Right lobe of liver (tissue), 6 donors: Measurements from ENCODE around the gene ARL3. TPM values are rescaled to one million over a fixed set of nuclear protein-coding genes. Genes with fewer than 3 reads are reported as not detected.

Source experiments
- ATAC-seq, 4 donors: fragments of 200-7000 bp; cut with Tn5 transposase; one replicate each; pipeline ENCODE4 v1.9.1; 2020; ENCODE audit warnings: mild to moderate bottlenecking in 4 of 4, moderate library complexity in 4 of 4
- DNase-seq, 3 donors: peaks; one replicate each; pipeline ENCODE4 v3.0.0-alpha.2; 2020
- H3K27ac ChIP-seq, 3 donors: fragments of 200-600 bp; one replicate each; pipeline ENCODE4 v1.8.0; 2022
- H3K27me3 ChIP-seq, 2 donors: fragments of 200-600 bp; one replicate each; pipeline ENCODE4 v1.8.0; 2022
- H3K36me3 ChIP-seq, 4 donors: fragments of 200-600 bp; sonication (generic) in 1 of 4; one replicate each; pipeline versions ENCODE4 v1.5.1 to v1.8.0; 2017 to 2022; ENCODE audit warnings: control low read depth in 1 of 4
- H3K4me1 ChIP-seq, 4 donors: fragments of 200-600 bp; sonication (generic) in 1 of 4; one replicate each; pipeline versions ENCODE4 v1.5.1 to v1.8.0; 2017 to 2022; ENCODE audit warnings: control low read depth in 1 of 4
- H3K4me3 ChIP-seq, 3 donors: fragments of 200-600 bp; one replicate each; pipeline ENCODE4 v1.8.0; 2022
- H3K9me3 ChIP-seq, 4 donors: fragments of 200-600 bp; sonication (generic) in 1 of 4; one replicate each; pipeline versions ENCODE4 v1.5.1 to v1.8.0; 2017 to 2022; ENCODE audit warnings: control low read depth in 1 of 4
- POLR2A ChIP-seq: fragments of 450-650 bp; IDR thresholded peaks from one replicate; pipeline ENCODE4 v1.6.1; 2017; ENCODE audit warnings: antibody characterized with exemption, mild to moderate bottlenecking
- WGBS: methylation state at CpG from one replicate; pipeline ENCODE4 v1.1.6; 2018; ENCODE audit warnings: low coverage, low lambda C conversion rate; ENCODE audit not compliant: insufficient coverage; ENCODE audit errors: missing lambda C conversion rate; 5-methylcytosine and 5-hydroxymethylcytosine counted together
- intact Hi-C, 2 donors: fragments of 100-400 bp; cut with DNase I; formaldehyde crosslinking; loops; one replicate each; pipeline versions ENCODE4 v1.11.2 to v1.14.1; 2022
- total RNA-seq, 6 experiments: library from RNA; depleted of rRNA in 2 of 6; stranded (reverse); fragments of >200 nt in 2 of 6; fragmentation: NEBNext Ultra II Directional in 3 of 6; extraction: Animal tissue kit (Norgen Biotek cat#: 25700) in 3 of 6; gene quantifications; one replicate each; pipeline versions ENCODE4 v1.1.0 to v1.2.4, GENCODE V29; 2016 to 2023
- TF ChIP-seq, protein P1 (sequence below), 4 donors: fragments of 200-600 bp in 3 of 4; fragments of 450-650 bp in 1 of 4; IDR thresholded peaks; one replicate each; pipeline versions ENCODE4 v1.5.1 to v1.8.0; 2016 to 2022; ENCODE audit warnings: antibody characterized with exemption in 4 of 4, mild to moderate bottlenecking in 2 of 4
- donor health status: DM: no; HTN: yes; CAD: no.
- donor health status: DM: no; HTN: no; CAD: no.
- donor health status: DM: no; HTN: no; CAD: no.
- donor health status: DM: no; HTN: yes; CAD: no.
- donor health status: DM: no; HTN: yes; CAD: no.

Gene ARL3
- total RNA-seq, 6 experiments from 2014 or later, result 1.1 to 3.3 (median 2.3) TPM

DNA sequence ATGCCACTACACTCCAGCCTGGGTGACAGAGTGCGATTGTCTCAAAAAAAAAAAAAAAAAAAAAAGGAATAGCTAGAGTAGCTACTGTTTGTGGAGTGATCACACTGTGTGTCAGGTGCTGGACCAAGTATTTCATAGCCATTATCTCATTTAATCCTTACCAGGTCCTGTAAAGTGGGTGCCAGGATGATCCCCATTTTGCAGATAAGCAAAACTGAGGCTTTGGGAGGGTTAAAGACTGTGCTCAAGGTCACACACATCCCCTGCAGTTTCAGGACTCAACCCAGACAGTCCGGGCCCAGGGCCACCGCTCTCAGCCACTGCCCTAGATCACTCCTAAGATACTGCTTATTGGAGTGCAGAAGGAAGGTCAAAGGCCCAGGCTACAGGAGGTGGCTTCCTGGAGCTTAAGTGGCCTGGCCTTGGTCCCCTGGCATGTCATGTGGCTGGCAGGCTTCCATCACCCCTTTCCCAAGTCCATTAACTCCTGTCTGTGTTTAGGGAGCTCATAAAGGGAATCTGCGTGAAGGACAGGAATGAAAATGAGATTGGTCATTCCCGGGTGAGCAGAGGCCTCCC is 17.1 kb upstream of the ARL3 start:
- peaks cover 0 to 26% (median 3%) of the 10 kb centered on the region in 4 donors for H3K36me3 ChIP-seq
- DNase-seq, result peak in 1 of 3 donors; percentile 55
- H3K4me3 ChIP-seq, result no peak overlapping the region
- H3K9me3 ChIP-seq, result no peaks in the 10 kb centered on the region
- intact Hi-C loops, result loop anchor here (10.0 kb wide), 3 partner anchors 93 to 343 kb away; no protein-coding TSS in a partner anchor
- H3K27ac ChIP-seq, result no peak overlapping the region
- TF ChIP-seq POLR2A, result no peak
- TF ChIP-seq, protein P1, sequence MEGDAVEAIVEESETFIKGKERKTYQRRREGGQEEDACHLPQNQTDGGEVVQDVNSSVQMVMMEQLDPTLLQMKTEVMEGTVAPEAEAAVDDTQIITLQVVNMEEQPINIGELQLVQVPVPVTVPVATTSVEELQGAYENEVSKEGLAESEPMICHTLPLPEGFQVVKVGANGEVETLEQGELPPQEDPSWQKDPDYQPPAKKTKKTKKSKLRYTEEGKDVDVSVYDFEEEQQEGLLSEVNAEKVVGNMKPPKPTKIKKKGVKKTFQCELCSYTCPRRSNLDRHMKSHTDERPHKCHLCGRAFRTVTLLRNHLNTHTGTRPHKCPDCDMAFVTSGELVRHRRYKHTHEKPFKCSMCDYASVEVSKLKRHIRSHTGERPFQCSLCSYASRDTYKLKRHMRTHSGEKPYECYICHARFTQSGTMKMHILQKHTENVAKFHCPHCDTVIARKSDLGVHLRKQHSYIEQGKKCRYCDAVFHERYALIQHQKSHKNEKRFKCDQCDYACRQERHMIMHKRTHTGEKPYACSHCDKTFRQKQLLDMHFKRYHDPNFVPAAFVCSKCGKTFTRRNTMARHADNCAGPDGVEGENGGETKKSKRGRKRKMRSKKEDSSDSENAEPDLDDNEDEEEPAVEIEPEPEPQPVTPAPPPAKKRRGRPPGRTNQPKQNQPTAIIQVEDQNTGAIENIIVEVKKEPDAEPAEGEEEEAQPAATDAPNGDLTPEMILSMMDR (IDR thresholded peaks at IDR 0.05), result no peak
- ATAC-seq, result peak in 2 of 4 donors; percentile 34 to 36
- peaks cover 0 to 9% (median 0%) of the 10 kb centered on the region in 4 donors for H3K4me1 ChIP-seq
- no peaks in the 10 kb centered on the region for H3K27me3 ChIP-seq
- 50% methylated on average over 2 of the region's 5 CpGs for WGBS

DNA sequence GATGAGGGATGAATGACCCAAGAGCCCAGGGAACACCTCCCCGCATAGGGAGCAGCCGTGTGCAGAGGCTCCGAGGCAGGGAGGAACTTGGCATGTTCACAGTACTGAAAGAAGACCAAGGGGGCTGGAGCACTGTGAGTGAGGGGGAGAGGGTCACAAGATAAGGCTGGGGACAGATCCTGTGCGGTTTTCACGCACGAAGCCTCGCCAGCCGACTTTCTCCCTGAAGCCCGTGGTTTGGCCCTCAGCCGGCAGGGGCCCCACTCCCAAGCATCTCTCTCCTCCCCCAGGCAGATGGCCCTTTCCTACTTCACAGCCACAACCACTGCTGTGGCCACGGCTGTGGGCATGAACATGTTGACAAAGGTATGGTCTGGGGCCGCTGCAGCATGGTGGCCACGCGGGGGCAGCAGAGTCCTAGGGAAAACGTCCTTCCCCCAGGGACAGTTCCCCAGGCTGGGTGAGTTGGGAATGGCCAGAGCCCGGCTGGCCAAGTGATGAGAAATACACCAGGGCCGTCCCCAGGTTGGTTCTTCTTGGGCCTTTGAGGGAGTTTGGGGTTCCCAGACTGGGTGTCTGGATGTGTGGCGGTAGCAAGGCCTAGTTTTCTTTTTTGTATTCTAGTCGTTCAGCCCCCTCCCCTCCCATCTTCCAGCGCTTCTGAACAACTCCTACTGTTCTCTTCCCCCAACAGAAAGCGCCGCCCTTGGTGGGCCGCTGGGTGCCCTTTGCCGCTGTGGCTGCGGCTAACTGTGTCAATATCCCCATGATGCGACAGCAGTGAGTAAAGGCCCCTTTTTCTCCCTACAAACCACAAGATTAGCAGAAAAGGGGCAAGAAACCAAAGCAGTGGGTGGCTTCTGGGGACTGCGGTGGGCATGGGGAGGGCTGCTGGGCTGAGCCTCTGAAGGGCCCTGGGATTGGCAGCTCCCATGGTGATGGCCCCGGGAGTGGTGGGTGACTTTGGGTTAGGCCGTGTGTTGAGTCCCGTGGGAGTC is 15.1 kb upstream of the ARL3 start:
- peaks cover 0 to 24% (median 3%) of the 10 kb centered on the region in 4 donors for H3K36me3 ChIP-seq
- ATAC-seq, result peak; percentile 94 to 95 (median 94)
- peak; percentile 85 to 87 (median 87) for DNase-seq

DNA sequence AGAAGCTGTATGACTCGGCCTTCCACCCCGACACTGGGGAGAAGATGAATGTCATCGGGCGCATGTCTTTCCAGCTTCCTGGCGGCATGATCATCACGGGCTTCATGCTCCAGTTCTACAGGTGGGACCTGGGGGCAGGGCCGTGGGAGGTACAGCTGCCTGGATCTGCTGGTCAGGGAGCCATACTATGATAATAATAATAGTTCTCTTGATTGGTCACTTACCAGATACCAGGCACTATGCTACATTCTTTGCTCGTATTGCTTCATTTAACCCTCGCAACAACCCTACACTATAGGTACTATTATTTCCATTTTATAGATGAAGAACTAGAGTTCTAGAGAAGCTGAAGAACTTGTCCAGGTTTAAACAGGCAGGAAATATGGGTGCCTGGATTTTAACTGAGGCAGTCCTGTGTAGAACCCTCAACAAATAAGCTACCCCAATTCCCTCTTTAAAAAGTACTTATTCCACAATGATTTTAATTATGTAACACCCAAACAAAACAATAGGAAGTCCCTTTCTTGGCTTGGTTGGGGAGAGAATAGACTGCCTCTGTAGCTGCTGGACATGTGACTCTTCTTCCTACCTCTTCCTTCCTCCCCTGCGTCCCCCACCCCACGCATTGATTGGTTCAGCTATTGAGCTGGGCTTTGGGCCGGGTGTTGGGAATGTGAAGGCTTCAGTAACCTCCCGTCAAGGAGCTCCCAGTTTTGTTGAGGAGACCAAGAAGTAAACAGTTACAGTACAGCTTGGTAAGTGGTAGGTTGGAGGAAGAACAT is 13.0 kb upstream of the ARL3 start:
- Histone ChIP-seq H3K4me3 (no peak overlapping the region), H3K36me3 (peaks cover 0 to 8% (median 3%) of the 10 kb centered on the region in 4 donors), H3K27me3 (no peaks in the 10 kb centered on the region), H3K9me3 (no peaks in the 10 kb centered on the region), H3K27ac (peak overlapping the region in 1 of 3 donors; percentile 37), H3K4me1 (peaks cover 0 to 7% (median 0%) of the 10 kb centered on the region in 4 donors)
- 70% methylated on average over 9 of the region's 13 CpGs for WGBS
- no peak for TF ChIP-seq POLR2A
- TF ChIP-seq, protein P1 (IDR thresholded peaks at IDR 0.05), result no peak
- ATAC-seq, result peak; percentile 17 to 46 (median 41)
- intact Hi-C loops, result no loop called here
- peak in 1 of 3 donors; percentile 47 for DNase-seq

More for the DNA sequence above, 15.1 kb upstream of the ARL3 start:
- no peak for TF ChIP-seq POLR2A
- TF ChIP-seq, protein P1 (IDR thresholded peaks at IDR 0.05), result peak; percentile 91 to 96 (median 92)
- H3K4me3 ChIP-seq, result no peak overlapping the region
- H3K4me1 ChIP-seq, result peaks cover 0 to 9% (median 0%) of the 10 kb centered on the region in 4 donors
- no peak overlapping the region for H3K27ac ChIP-seq
- 45% methylated on average over 19 of the region's 30 CpGs for WGBS
- intact Hi-C loops, result loop anchor here (10.0 kb wide), 3 partner anchors 95 to 345 kb away; no protein-coding TSS in a partner anchor
- no peaks in the 10 kb centered on the region for H3K27me3 ChIP-seq
- H3K9me3 ChIP-seq, result no peaks in the 10 kb centered on the region

DNA sequence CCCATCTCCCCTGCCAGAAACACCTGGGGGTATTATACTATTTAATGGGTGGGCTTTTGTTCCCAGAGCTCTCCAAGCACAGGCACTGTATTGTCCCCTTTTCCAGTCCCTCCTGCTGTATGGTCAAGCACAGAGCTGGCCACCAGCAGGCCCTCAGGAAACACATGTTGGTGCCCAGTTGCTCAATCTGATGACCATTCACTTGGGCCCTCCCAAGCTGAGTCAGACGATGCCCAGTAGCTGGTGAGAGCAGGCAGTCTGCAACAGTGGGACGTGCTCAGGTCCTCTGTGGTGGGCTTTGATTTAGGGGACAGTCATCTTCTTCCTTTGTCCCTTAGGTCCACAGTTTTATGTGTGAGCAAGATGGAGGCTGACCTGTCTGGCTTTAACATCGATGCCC is 12.1 kb upstream of the ARL3 start:
- no peaks in the 10 kb centered on the region for H3K9me3 ChIP-seq
- peak in 1 of 4 donors; percentile 49 for ATAC-seq
- TF ChIP-seq, protein P1 (IDR thresholded peaks at IDR 0.05), result no peak
- no peak for TF ChIP-seq POLR2A
- no peaks in the 10 kb centered on the region for H3K27me3 ChIP-seq
- no peak for DNase-seq
- H3K36me3 ChIP-seq, result peaks cover 0 to 8% (median 3%) of the 10 kb centered on the region in 4 donors
- H3K27ac ChIP-seq, result no peak overlapping the region
- intact Hi-C loops, result no loop called here
- H3K4me1 ChIP-seq, result peaks cover 0 to 2% (median 0%) of the 10 kb centered on the region in 4 donors
- WGBS, result 30% methylated on average over 1 of the region's 3 CpGs
- H3K4me3 ChIP-seq, result no peak overlapping the region
